T47D (cell line): ENCODE results near the gene RDH12.
"Not testable (repeated sequence)": the region's sequence is repeated elsewhere in the genome, so short reads cannot be mapped to it uniquely, and the experiment has no call there.

Source experiments
- DNase-seq, 2 experiments: peaks; one replicate each; pipeline versions ENCODE4 v3.0.0 to v3.0.0-alpha.2; 2011 to 2012; ENCODE audit warnings: low read depth in 1 of 2, low spot score in 1 of 2
- JUND ChIP-seq: IDR thresholded peaks from 2 replicates; pipeline ENCODE4 v1.6.1; 2012; ENCODE audit warnings: low read depth
- in situ Hi-C: cut with HindIII; loops from 2 replicates; pipeline ENCODE4 v1.10.0; 2016; ENCODE audit warnings: low sequenced_read_pairs, low pct_unique_long_range_greater_than_20kb

The RDH12 gene

DNA sequence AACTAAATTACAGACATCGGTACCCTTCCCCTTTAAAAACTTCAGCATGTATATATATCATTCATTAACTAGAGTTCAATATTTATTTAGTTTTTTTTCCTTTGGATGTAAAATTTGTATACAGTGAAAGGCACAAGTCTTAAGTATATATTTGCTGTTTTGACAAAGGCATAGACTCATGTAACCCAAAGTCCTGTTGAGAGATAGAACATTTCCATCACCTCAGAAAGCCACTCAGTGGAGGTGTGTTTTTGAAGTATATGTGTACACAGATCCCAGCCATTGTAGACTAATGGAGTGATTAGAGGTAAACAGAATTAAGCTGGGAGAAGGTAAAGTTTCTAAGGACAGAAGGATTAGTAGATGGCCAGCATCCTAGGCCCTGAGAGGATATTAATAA, 15.4 kb downstream of the RDH12 start:
- TF ChIP-seq JUND: no peak
- in situ Hi-C loops: no loop called here
- no peak for DNase-seq

- no peak for DNase-seq
- in situ Hi-C loops: no loop called here
- TF ChIP-seq JUND: no peak
These were observed 16.6 kb downstream of the RDH12 start for GRCh38 chr14:67718265-67718664.

DNA sequence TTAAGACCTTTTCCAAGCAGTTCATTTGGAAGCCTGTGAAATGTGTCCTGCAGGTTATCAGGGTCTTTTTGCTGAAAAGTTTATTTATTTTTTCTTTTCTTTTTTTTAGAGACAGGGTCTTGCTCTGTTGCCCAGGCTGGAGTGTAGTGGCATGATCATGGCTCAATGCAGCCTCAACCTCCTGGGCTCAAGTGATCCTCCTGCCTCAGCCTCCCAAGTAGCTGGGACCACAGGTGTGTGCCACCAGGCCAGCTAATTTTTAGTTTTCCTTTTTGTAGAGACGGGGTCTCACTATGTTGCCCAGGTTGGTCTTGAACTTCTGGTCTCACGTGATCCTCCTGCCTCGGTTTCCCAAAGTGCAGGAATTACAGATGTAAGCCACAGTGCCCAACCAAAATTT, 17.7 kb downstream of the RDH12 start:
- in situ Hi-C loops, DNase-seq: not testable (repeated sequence)

GRCh38 chr14:67719866-67720265, 18.2 kb downstream of the RDH12 start:
- in situ Hi-C loops: no loop called here
- no peak for TF ChIP-seq JUND

DNA sequence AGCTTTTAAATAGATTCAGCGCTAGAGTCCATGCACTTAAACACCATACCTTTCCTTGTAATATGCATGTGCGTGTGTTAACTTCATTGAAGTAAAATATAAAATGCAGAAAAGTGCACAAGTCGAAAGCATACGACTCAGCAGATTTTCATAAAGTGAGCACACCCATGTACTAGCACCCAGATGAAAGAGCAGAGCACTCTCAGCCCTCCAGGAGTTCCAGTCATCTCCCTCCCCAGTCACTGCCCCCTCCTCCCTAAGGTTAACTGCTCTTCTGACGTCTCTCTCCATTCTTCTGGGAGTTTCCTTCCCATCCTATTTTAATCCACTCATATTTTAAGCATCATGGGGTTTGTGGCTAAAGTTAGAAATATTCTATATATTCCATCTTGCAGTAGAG, 20.2 kb downstream of the RDH12 start:
- no peak for DNase-seq
- in situ Hi-C loops: no loop called here
- no peak for TF ChIP-seq JUND

More at GRCh38 chr14:67719866-67720265, 18.2 kb downstream of the RDH12 start:
- no peak for DNase-seq

GRCh38 chr14:67722293-67722692, 20.6 kb downstream of the RDH12 start:
- in situ Hi-C loops: no loop called here
- no peak for TF ChIP-seq JUND
- peak; percentile 41 to 62 for DNase-seq

GRCh38 chr14:67725171-67725570, 23.5 kb downstream of the RDH12 start:
- TF ChIP-seq JUND: no peak
- DNase-seq: peak in 1 of 2 experiments; percentile 24
- in situ Hi-C loops: no loop called here

- no peak for TF ChIP-seq JUND
These were observed 25.7 kb downstream of the RDH12 start for GRCh38 chr14:67727361-67727760.

DNA sequence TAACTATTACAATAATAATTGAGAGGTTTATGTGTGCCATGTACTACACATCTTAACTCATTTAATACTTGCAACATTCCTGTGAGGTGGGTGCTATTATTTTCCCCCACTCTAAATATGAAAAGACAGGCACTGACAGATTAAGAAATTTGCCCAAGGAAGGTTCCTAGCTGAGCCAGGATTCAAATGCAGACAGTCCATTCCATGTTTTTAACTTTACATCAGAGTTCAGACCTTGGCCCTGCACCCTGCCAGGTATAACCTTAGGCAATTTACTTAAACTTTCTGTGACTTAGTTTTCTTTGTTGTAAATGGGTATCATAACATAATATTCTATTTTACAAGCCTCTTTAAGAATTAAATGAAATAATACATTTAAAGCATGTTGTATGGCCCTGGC, 26.6 kb downstream of the RDH12 start:
- in situ Hi-C loops: no loop called here
- TF ChIP-seq JUND: no peak
- peak in 1 of 2 experiments; percentile 43 for DNase-seq

More at GRCh38 chr14:67727361-67727760, 25.7 kb downstream of the RDH12 start:
- in situ Hi-C loops: no loop called here
- no peak for DNase-seq

- in situ Hi-C loops: no loop called here
- no peak for TF ChIP-seq JUND
- peak in 1 of 2 experiments; percentile 51 for DNase-seq
These were observed 27.6 kb downstream of the RDH12 start for GRCh38 chr14:67729072-67729885.

DNA sequence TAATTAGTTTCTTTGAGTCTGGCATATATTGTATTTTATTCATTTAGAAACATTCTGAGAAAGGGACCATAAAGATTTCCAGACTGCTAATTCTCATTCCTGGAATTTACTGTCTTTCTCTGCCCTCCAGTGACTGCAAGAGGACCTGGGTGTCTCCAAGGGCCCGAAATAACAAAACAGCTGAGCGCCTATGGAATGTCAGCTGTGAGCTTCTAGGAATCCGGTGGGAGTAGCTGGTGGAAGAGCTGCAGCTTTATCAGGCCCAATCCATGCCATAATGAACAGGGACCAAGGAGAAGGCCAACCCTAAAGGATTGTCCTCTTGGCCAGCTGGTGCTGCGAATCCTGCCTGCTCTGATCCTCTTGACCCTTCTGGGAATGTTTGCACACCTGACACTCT, 31.9 kb downstream of the RDH12 start:
- no peak for TF ChIP-seq JUND
- in situ Hi-C loops: no loop called here
- DNase-seq: no peak

DNA sequence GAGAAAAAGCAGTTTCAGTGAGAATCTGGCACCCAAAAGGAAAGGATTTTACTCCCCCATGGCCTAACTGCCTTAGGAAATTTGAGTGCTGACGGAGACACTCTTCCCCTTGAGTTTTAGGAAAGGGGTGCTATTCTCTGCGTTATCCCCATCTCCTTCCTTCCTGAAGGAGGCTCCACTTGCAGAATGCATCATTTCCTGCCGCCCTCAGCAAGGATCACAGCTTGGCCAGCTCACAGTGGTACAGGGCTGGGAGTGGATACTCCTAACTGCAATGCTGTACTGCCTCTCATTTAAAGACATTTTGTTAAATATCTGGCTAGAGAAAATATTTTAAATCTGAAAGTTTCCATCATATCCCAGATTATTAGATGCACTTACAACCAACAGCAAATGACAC, 33.0 kb downstream of the RDH12 start:
- in situ Hi-C loops: no loop called here
- TF ChIP-seq JUND: no peak
- DNase-seq: no peak

DNA sequence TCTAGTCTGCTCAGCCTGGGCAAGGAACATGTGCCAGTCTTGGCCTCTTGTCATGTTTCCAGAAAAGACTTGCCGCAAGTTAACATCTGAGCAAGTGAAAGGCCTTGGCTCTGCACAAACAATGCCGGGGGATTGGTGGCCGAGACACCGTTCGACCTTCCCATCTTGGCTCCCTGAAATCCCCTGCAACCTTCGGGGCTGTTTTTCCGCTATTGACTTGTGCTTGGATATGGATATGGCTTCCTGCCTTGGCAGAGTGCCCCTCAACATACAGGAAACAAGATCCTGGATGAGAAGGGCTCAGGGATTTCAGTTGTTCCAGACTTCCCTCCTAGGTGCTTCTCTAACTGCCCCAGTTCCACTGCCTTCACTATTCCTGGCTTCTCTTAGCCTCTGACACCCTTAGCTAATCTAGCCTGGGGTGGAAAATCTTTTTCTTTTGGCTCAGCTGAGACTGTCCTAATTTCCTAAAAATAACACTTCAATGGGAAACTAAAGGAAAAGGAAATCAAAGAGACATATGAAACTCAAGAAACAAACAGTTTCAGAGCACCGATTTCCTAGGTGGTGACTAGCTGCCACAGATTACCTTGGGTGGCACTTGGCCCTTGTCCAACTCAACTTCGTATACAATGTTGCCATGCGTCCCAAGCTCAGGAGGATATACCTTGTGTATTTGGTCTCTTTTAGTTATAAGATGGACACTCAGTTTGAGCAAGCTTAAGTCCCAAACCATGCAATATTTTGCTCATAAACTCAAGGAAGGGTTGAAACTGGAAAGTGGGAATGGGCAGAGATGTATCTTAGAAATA, 33.9 kb downstream of the RDH12 start:
- no peak for TF ChIP-seq JUND

More for the DNA sequence above, 33.9 kb downstream of the RDH12 start:
- in situ Hi-C loops: no loop called here
- no peak for DNase-seq
